Head of caudate nucleus (tissue), 42 donors: ENCODE data around the gene NUBP1.
"Not testable (repeated sequence)": the region's sequence is repeated elsewhere in the genome, so short reads cannot be mapped to it uniquely, and the experiment has no call there.

Experiments used
- DNase-seq, 42 donors: peaks; one replicate each; pipeline versions ENCODE4 v3.0.0 to v3.0.0-alpha.2; 2020 to 2021; ENCODE audit warnings: mixed read lengths in 7 of 42
- intact Hi-C: fragments of 100-400 bp; cut with DNase I; formaldehyde crosslinking; loops from one replicate; pipeline ENCODE4 v1.15.0; 2022

The NUBP1 gene

GRCh38 chr16:10744370-10745030, 858 bp downstream of the NUBP1 start:
- peak in 1 of 42 donors; percentile 13 for DNase-seq
- intact Hi-C loops = loop anchor here (10.0 kb wide), 1 partner anchor 180 kb away; no protein-coding TSS in a partner anchor

GRCh38 chr16:10745841-10746240, 2.2 kb downstream of the NUBP1 start:
- DNase-seq = no peak
- intact Hi-C loops = loop anchor here (10.0 kb wide), 1 partner anchor 179 kb away; no protein-coding TSS in a partner anchor

GRCh38 chr16:10750793-10751192, 7.2 kb downstream of the NUBP1 start:
- intact Hi-C loops = no loop called here
- DNase-seq = no peak

- peak in 6 of 42 donors; percentile 17 to 47 (median 30) for DNase-seq
- intact Hi-C loops = no loop called here
Observed at GRCh38 chr16:10751291-10751697, 7.7 kb downstream of the NUBP1 start.

- intact Hi-C loops = no loop called here
- DNase-seq = peak in 34 of 42 donors; percentile 19 to 68 (median 50)
Observed at GRCh38 chr16:10752843-10753523, 9.3 kb downstream of the NUBP1 start.

GRCh38 chr16:10753670-10754069, 10.0 kb downstream of the NUBP1 start:
- intact Hi-C loops = no loop called here
- DNase-seq = no peak

GRCh38 chr16:10754941-10755340, 11.3 kb downstream of the NUBP1 start:
- DNase-seq = no peak
- intact Hi-C loops = no loop called here

GRCh38 chr16:10756574-10756973, 12.9 kb downstream of the NUBP1 start:
- intact Hi-C loops = no loop called here
- DNase-seq = no peak

GRCh38 chr16:10760858-10761257, 17.2 kb downstream of the NUBP1 start:
- intact Hi-C loops = no loop called here
- peak in 22 of 42 donors; percentile 16 to 66 (median 36) for DNase-seq

GRCh38 chr16:10761373-10761772, 17.7 kb downstream of the NUBP1 start:
- intact Hi-C loops = no loop called here
- peak in 1 of 42 donors; percentile 11 for DNase-seq

GRCh38 chr16:10762336-10763016, 18.8 kb downstream of the NUBP1 start:
- intact Hi-C loops = no loop called here
- peak in 1 of 42 donors; percentile 24 for DNase-seq

GRCh38 chr16:10763456-10763855, 19.8 kb downstream of the NUBP1 start:
- DNase-seq = no peak
- intact Hi-C loops = no loop called here

GRCh38 chr16:10765772-10766171, 22.1 kb downstream of the NUBP1 start:
- DNase-seq = no peak
- intact Hi-C loops = no loop called here

GRCh38 chr16:10767127-10767526, 23.5 kb downstream of the NUBP1 start:
- DNase-seq = no peak
- intact Hi-C loops = no loop called here

GRCh38 chr16:10769381-10769780, 25.7 kb downstream of the NUBP1 start:
- intact Hi-C loops = no loop called here

GRCh38 chr16:10770907-10771306, 27.3 kb downstream of the NUBP1 start:
- intact Hi-C loops = no loop called here
- peak in 1 of 42 donors; percentile 11 for DNase-seq

More at GRCh38 chr16:10769381-10769780, 25.7 kb downstream of the NUBP1 start:
- DNase-seq = no peak

- intact Hi-C loops = no loop called here
- no peak for DNase-seq
Observed at GRCh38 chr16:10776280-10776679, 32.6 kb downstream of the NUBP1 start.

GRCh38 chr16:10776923-10777322, 33.3 kb downstream of the NUBP1 start:
- DNase-seq, intact Hi-C loops: not testable (repeated sequence)

GRCh38 chr16:10777356-10777755, 33.7 kb downstream of the NUBP1 start:
- DNase-seq = no peak
- intact Hi-C loops = no loop called here

- DNase-seq, intact Hi-C loops: not testable (repeated sequence)
Observed at GRCh38 chr16:10779908-10780307, 36.3 kb downstream of the NUBP1 start.
